PFSK-1 (cell line): ENCODE data around the gene ABHD14A.

ENCODE experiments used
- FOXP2 ChIP-seq: optimal IDR thresholded peaks from 2 replicates; pipeline ENCODE3; 2011; ENCODE audit warnings: borderline replicate concordance, control low read depth, inconsistent platforms; ENCODE audit not compliant: insufficient read depth; ENCODE audit errors: extremely low read length, extremely low read depth
- POLR2AphosphoS5 ChIP-seq: IDR thresholded peaks from 2 replicates; pipeline ENCODE4 v1.6.1; 2012; ENCODE audit warnings: low read depth, mild to moderate bottlenecking, control low read depth, low read length, moderate library complexity
- REST ChIP-seq, 2 experiments: IDR thresholded peaks; 2 replicates each; pipeline versions ENCODE4 v1.6.1 to v1.8.0; 2011 to 2012; ENCODE audit warnings: low read depth in 2 of 2, low read length in 2 of 2, control low read depth in 1 of 2, inconsistent platforms in 1 of 2, mild to moderate bottlenecking in 1 of 2, moderate library complexity in 1 of 2; ENCODE audit not compliant: insufficient read depth in 1 of 2
- SIN3A ChIP-seq: IDR thresholded peaks from 2 replicates; pipeline ENCODE4 v1.6.1; 2012; ENCODE audit warnings: mild to moderate bottlenecking, low read length, moderate library complexity, borderline replicate concordance; ENCODE audit not compliant: insufficient read depth
- TAF1 ChIP-seq: IDR thresholded peaks from 2 replicates; pipeline ENCODE4 v1.6.1; 2012; ENCODE audit warnings: low read length, control low read depth, borderline replicate concordance; ENCODE audit not compliant: insufficient read depth

The ABHD14A gene

GRCh38 chr3:51945926-51946705, 28.7 kb upstream of the ABHD14A start:
- TF ChIP-seq TAF1, result no peak
- TF ChIP-seq REST (IDR thresholded peaks at IDR 0.05; ENCODE audit: insufficient read depth in 1 of 2, low read depth in 2 of 2, low read length in 2 of 2), result no peak
- no peak for TF ChIP-seq SIN3A
- TF ChIP-seq POLR2AphosphoS5, result no peak
- TF ChIP-seq FOXP2, result no peak

GRCh38 chr3:51946796-51947195, 28.1 kb upstream of the ABHD14A start:
- no peak for TF ChIP-seq REST (IDR thresholded peaks at IDR 0.05; ENCODE audit: insufficient read depth in 1 of 2, low read depth in 2 of 2, low read length in 2 of 2)
- TF ChIP-seq POLR2AphosphoS5, result no peak
- no peak for TF ChIP-seq SIN3A
- no peak for TF ChIP-seq FOXP2
- TF ChIP-seq TAF1, result no peak

- no peak for TF ChIP-seq SIN3A
- TF ChIP-seq REST (IDR thresholded peaks at IDR 0.05; ENCODE audit: insufficient read depth in 1 of 2, low read depth in 2 of 2, low read length in 2 of 2), result no peak
- no peak for TF ChIP-seq FOXP2
- TF ChIP-seq POLR2AphosphoS5, result no peak
- no peak for TF ChIP-seq TAF1
These were observed 27.5 kb upstream of the ABHD14A start for GRCh38 chr3:51947215-51947900.

GRCh38 chr3:51948016-51948580, 26.8 kb upstream of the ABHD14A start:
- TF ChIP-seq REST (IDR thresholded peaks at IDR 0.05; ENCODE audit: insufficient read depth in 1 of 2, low read depth in 2 of 2, low read length in 2 of 2) (no peak), POLR2AphosphoS5 (no peak), SIN3A (no peak), TAF1 (no peak), FOXP2 (no peak)
